Astrocyte (in vitro differentiated cells and primary cell): ENCODE results near the gene HGS. TPM values are rescaled to one million over a fixed set of nuclear protein-coding genes. Genes with fewer than 3 reads are reported as not detected.
A peak's percentile ranks its signal among the peaks of the same experiment; 100 is the strongest.

Source experiments
- DNase-seq: peaks from one replicate; pipeline ENCODE4 v3.0.0-alpha.2; 2010; ENCODE audit warnings: low read depth
- FAIRE-seq: peaks from 2 replicates; lab custom pipeline; 2011; peaks lifted over from hg19 to GRCh38; lab: Jason Lieb, UNC
- H2AFZ ChIP-seq: 2 replicates; pipeline ENCODE4 v1.6.0; 2012; ENCODE audit warnings: low read depth, low read length, inconsistent platforms
- H3K27ac ChIP-seq: 2 replicates; pipeline ENCODE4 v1.5.1; 2011; ENCODE audit warnings: low read depth, low read length, inconsistent platforms
- H3K27me3 ChIP-seq: 2 replicates; pipeline ENCODE4 v1.6.0; 2011; ENCODE audit warnings: low read length, inconsistent platforms; ENCODE audit not compliant: insufficient read depth
- H3K36me3 ChIP-seq: 2 replicates; pipeline ENCODE4 v1.5.1; 2011; ENCODE audit warnings: low read length, inconsistent platforms; ENCODE audit not compliant: insufficient read depth
- H3K4me1 ChIP-seq: 2 replicates; pipeline ENCODE4 v1.5.1; 2011; ENCODE audit warnings: low read length, inconsistent platforms; ENCODE audit not compliant: insufficient read depth
- H3K4me2 ChIP-seq: 2 replicates; pipeline ENCODE4 v1.6.0; 2012; ENCODE audit warnings: low read length, inconsistent platforms
- H3K4me3 ChIP-seq: 2 replicates; pipeline ENCODE4 v1.5.1; 2011; ENCODE audit warnings: low read depth, mild to moderate bottlenecking, low read length, inconsistent platforms; ENCODE audit not compliant: insufficient read depth
- H3K79me2 ChIP-seq: 2 replicates; pipeline ENCODE4 v1.6.0; 2012; ENCODE audit warnings: mild to moderate bottlenecking, low read length, inconsistent platforms; ENCODE audit not compliant: insufficient read depth
- H3K9ac ChIP-seq: 2 replicates; pipeline ENCODE4 v1.6.0; 2012; ENCODE audit warnings: mild to moderate bottlenecking, low read length, inconsistent platforms
- H3K9me3 ChIP-seq: 2 replicates; pipeline ENCODE4 v1.5.1; 2012; ENCODE audit warnings: low read depth, mild to moderate bottlenecking, low read length, inconsistent platforms; ENCODE audit not compliant: insufficient read depth
- H4K20me1 ChIP-seq: 2 replicates; pipeline ENCODE4 v1.6.0; 2012; ENCODE audit warnings: low read length, inconsistent platforms; ENCODE audit not compliant: insufficient read depth
- H3K27ac Mint-ChIP-seq: one replicate; pipeline ENCODE4 v1.8.0; 2021; ENCODE audit warnings: mild to moderate bottlenecking, mixed read lengths; ENCODE audit not compliant: unreplicated experiment
- H3K27me3 Mint-ChIP-seq: one replicate; pipeline ENCODE4 v1.8.0; 2021; ENCODE audit warnings: low read depth, mixed read lengths; ENCODE audit not compliant: unreplicated experiment
- H3K36me3 Mint-ChIP-seq: one replicate; pipeline ENCODE4 v1.8.0; 2021; ENCODE audit warnings: low read depth, mixed read lengths; ENCODE audit not compliant: unreplicated experiment
- H3K4me1 Mint-ChIP-seq: one replicate; pipeline ENCODE4 v1.8.0; 2021; ENCODE audit warnings: low read depth, mixed read lengths; ENCODE audit not compliant: unreplicated experiment
- H3K4me3 Mint-ChIP-seq: one replicate; pipeline ENCODE4 v1.8.0; 2021; ENCODE audit warnings: mild to moderate bottlenecking, moderate library complexity, mixed read lengths; ENCODE audit not compliant: unreplicated experiment
- H3K9me3 Mint-ChIP-seq: one replicate; pipeline ENCODE4 v1.8.0; 2021; ENCODE audit warnings: mild to moderate bottlenecking, mixed read lengths; ENCODE audit not compliant: unreplicated experiment
- EZH2 ChIP-seq: IDR thresholded peaks from 2 replicates; pipeline ENCODE4 v1.6.1; 2012; ENCODE audit warnings: mild to moderate bottlenecking, low read length, inconsistent platforms; ENCODE audit not compliant: insufficient read depth
- total RNA-seq: library from RNA; stranded (reverse); gene quantifications from 2 replicates; pipeline ENCODE4 v1.2.1, GENCODE V29; 2021
- TF ChIP-seq, protein P1 (sequence below): IDR thresholded peaks from 2 replicates; pipeline ENCODE4 v1.5.1; 2011; ENCODE audit warnings: low read depth, mild to moderate bottlenecking, inconsistent platforms, low read length, moderate library complexity; ENCODE audit not compliant: insufficient read depth

The HGS gene
- total RNA-seq, 1 donor from 2014 or later = 122 TPM

DNA sequence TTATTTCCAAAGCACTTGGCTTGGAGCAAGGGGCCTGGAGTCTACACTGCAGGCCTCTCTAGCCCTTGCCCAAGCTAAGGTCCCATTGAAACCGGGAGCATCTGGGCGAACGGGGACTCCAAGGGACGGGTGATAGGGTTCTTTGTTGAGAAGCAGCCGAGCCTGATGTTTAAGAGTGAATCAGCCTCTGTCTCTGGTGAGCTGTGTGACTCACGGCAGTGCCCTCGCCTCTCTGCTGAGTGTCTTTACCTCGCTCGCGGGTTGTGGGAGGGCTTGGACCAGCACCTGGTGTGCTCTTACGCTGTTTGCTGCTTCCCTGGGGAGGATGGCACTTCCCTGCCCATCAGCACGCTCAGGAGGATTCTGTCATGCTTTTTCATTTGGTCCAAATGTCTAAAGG is 1.3 kb downstream of the HGS start:
- Mint-ChIP-seq H3K9me3 (no peaks in the 10 kb centered on the region), H3K27ac (peak overlapping the region; percentile 93), H3K36me3 (peaks cover 14% of the 10 kb centered on the region), H3K27me3 (no peaks in the 10 kb centered on the region), H3K4me1 (peaks cover 14% of the 10 kb centered on the region), H3K4me3 (peak overlapping the region; percentile 93)
- no peaks in the 10 kb centered on the region for H3K9me3 ChIP-seq
- H3K79me2 ChIP-seq = peaks cover 97% of the 10 kb centered on the region
- DNase-seq (peak; percentile 66), FAIRE-seq (no peak)
- TF ChIP-seq EZH2 = no peak
- TF ChIP-seq, protein P1, sequence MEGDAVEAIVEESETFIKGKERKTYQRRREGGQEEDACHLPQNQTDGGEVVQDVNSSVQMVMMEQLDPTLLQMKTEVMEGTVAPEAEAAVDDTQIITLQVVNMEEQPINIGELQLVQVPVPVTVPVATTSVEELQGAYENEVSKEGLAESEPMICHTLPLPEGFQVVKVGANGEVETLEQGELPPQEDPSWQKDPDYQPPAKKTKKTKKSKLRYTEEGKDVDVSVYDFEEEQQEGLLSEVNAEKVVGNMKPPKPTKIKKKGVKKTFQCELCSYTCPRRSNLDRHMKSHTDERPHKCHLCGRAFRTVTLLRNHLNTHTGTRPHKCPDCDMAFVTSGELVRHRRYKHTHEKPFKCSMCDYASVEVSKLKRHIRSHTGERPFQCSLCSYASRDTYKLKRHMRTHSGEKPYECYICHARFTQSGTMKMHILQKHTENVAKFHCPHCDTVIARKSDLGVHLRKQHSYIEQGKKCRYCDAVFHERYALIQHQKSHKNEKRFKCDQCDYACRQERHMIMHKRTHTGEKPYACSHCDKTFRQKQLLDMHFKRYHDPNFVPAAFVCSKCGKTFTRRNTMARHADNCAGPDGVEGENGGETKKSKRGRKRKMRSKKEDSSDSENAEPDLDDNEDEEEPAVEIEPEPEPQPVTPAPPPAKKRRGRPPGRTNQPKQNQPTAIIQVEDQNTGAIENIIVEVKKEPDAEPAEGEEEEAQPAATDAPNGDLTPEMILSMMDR = no peak
- H3K4me1 ChIP-seq = peaks cover 29% of the 10 kb centered on the region
- H2AFZ ChIP-seq = no peak overlapping the region
- H4K20me1 ChIP-seq = peaks cover 75% of the 10 kb centered on the region
- peaks cover 20% of the 10 kb centered on the region for H3K36me3 ChIP-seq
- peak overlapping the region; percentile 93 for H3K9ac ChIP-seq
- no peaks in the 10 kb centered on the region for H3K27me3 ChIP-seq
- peak overlapping the region; percentile 95 for H3K27ac ChIP-seq
- peak overlapping the region; percentile 97 for H3K4me2 ChIP-seq
- peak overlapping the region; percentile 79 for H3K4me3 ChIP-seq

GRCh38 chr17:81686614-81687013 is 2.8 kb downstream of the HGS start:
- TF ChIP-seq, protein P1 = no peak
- no peak for TF ChIP-seq EZH2
- H3K4me3 ChIP-seq = no peak overlapping the region
- H4K20me1 ChIP-seq = peaks cover 85% of the 10 kb centered on the region
- Mint-ChIP-seq H3K4me3 (peak overlapping the region; percentile 57), H3K27me3 (no peaks in the 10 kb centered on the region), H3K4me1 (peaks cover 14% of the 10 kb centered on the region), H3K36me3 (peaks cover 16% of the 10 kb centered on the region), H3K27ac (no peak overlapping the region), H3K9me3 (no peaks in the 10 kb centered on the region)
- peak overlapping the region; percentile 93 for H3K9ac ChIP-seq
- H3K9me3 ChIP-seq = no peaks in the 10 kb centered on the region
- FAIRE-seq (no peak), DNase-seq (no peak)
- H3K79me2 ChIP-seq = peaks cover 98% of the 10 kb centered on the region
- H3K27me3 ChIP-seq = no peaks in the 10 kb centered on the region
- H2AFZ ChIP-seq = no peak overlapping the region
- no peak overlapping the region for H3K27ac ChIP-seq
- peaks cover 22% of the 10 kb centered on the region for H3K36me3 ChIP-seq
- peaks cover 29% of the 10 kb centered on the region for H3K4me1 ChIP-seq
- no peak overlapping the region for H3K4me2 ChIP-seq

DNA sequence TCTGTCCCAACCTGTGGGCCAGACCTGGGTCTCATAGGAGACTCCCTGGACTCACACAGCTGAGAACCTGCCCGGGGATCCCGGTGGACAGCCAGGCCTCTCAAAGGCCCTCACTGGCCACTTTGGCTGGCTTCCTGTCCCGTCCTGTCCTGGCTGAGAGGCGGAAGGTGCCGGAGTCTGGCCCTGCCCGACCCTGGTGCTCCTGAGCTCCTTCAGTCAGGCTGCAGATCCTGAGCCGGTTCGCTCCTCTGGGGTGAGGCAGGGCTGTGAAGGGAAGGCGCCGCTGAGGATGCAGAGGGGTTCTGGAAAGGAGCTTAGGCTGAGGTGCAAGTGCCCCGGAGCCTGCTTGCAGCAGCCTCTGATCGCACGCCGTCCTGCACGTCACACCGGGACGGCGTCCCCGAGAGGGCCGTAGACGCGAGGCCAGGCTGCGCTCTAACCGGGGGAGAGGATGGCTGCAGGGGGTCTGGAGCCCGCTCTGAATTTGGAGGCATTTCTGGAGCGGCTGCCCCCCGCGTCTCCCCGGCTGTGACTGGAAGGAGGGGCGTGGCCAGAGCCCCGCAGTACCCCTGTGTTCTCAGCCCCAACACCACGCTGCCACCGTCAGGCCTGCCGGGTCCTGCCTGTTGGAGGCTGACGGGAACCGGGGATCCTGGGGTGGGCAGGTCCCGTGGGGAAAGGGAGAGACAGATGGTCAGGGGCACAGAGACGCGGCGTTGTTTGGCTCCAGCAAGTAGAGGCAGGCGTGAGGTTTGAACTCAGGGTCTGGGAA is 4.1 kb downstream of the HGS start:
- no peak for FAIRE-seq
- Histone ChIP-seq H3K79me2 (peaks cover 96% of the 10 kb centered on the region), H3K4me2 (no peak overlapping the region), H2AFZ (no peak overlapping the region), H3K9me3 (no peaks in the 10 kb centered on the region), H3K27ac (no peak overlapping the region), H3K27me3 (no peaks in the 10 kb centered on the region), H3K4me1 (peaks cover 16% of the 10 kb centered on the region), H3K36me3 (peaks cover 26% of the 10 kb centered on the region), H4K20me1 (peaks cover 86% of the 10 kb centered on the region), H3K4me3 (no peak overlapping the region), H3K9ac (no peak overlapping the region)
- TF ChIP-seq, protein P1 = no peak
- no peak for TF ChIP-seq EZH2
- no peaks in the 10 kb centered on the region for H3K9me3 Mint-ChIP-seq
- no peak for DNase-seq
- H3K36me3 Mint-ChIP-seq = peaks cover 16% of the 10 kb centered on the region
- H3K27ac Mint-ChIP-seq = no peak overlapping the region
- peaks cover 8% of the 10 kb centered on the region for H3K4me1 Mint-ChIP-seq
- no peaks in the 10 kb centered on the region for H3K27me3 Mint-ChIP-seq
- no peak overlapping the region for H3K4me3 Mint-ChIP-seq
